Measurements from ENCODE around the gene FRMD4A. TPM values are rescaled to one million over a fixed set of nuclear protein-coding genes. Genes with fewer than 3 reads are reported as not detected.

FRMD4A gene
- total and polyA plus RNA-seq, 12 donors: 17.4 to 43.4 (median 30.3) TPM

DNA sequence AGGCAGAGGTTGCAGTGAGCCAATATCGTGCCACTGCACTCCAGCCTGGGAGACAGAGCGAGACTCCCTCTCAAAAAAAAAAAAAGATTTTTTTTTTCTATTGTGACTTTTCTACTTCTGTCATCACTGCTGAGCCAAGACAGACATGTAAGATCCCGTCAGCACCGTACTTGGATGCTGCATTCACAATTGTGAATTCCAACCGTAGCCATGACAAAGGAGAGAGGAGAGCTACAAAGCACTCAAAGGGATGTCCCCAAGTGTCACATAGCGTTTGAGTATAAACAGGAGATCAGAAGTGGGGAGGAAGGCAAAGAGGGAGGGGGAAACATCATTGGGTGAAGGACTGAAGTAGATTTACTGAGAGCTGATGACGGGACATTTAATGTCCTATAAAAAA, 599.8 kb downstream of the FRMD4A start:
- intact Hi-C loops (cut with DNase I): no loop called here
- ATAC-seq (no peak), DNase-seq (no peak)
- Histone ChIP-seq H3K36me3 (peaks cover 0 to 89% (median 0%) of the 10 kb centered on the region in 9 donors), H3K4me3 (no peak overlapping the region), H3K4me1 (no peaks in the 10 kb centered on the region), H3K9me3 (no peaks in the 10 kb centered on the region), H3K27ac (no peak overlapping the region), H3K27me3 (no peaks in the 10 kb centered on the region)
- 53 to 71% methylated on average over 7 of the region's 7 CpGs for WGBS, 2 donors
- TF ChIP-seq, protein P1, sequence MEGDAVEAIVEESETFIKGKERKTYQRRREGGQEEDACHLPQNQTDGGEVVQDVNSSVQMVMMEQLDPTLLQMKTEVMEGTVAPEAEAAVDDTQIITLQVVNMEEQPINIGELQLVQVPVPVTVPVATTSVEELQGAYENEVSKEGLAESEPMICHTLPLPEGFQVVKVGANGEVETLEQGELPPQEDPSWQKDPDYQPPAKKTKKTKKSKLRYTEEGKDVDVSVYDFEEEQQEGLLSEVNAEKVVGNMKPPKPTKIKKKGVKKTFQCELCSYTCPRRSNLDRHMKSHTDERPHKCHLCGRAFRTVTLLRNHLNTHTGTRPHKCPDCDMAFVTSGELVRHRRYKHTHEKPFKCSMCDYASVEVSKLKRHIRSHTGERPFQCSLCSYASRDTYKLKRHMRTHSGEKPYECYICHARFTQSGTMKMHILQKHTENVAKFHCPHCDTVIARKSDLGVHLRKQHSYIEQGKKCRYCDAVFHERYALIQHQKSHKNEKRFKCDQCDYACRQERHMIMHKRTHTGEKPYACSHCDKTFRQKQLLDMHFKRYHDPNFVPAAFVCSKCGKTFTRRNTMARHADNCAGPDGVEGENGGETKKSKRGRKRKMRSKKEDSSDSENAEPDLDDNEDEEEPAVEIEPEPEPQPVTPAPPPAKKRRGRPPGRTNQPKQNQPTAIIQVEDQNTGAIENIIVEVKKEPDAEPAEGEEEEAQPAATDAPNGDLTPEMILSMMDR (IDR thresholded peaks at IDR 0.05): no peak

DNA sequence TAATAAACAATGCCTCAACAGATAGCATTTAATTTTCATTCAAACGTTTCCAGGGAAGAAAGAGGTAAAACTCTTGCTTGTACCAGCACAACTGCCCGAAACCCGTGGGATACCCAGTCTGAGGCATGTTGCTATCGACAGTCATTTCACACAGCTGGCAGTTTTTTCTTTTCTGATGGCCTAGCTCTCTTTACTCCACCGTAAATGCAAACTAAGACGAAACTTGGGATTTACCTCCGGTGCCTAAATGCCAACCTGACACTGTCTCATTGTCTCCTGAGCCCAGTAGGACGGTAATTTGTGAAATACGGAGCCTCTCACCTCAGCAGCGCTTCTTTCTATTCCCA, 600.4 kb downstream of the FRMD4A start:
- intact Hi-C loops (cut with DNase I): no loop called here
- Histone ChIP-seq H3K27me3 (no peaks in the 10 kb centered on the region), H3K4me1 (peaks cover 0 to 3% (median 0%) of the 10 kb centered on the region in 9 donors), H3K9me3 (no peaks in the 10 kb centered on the region), H3K36me3 (peaks cover 0 to 83% (median 0%) of the 10 kb centered on the region in 9 donors), H3K27ac (no peak overlapping the region), H3K4me3 (no peak overlapping the region)
- 86 to 87% methylated on average over 10 of the region's 10 CpGs for WGBS, 2 donors
- no peak for DNase-seq
- no peak for ATAC-seq
- TF ChIP-seq, protein P1 (IDR thresholded peaks at IDR 0.05): no peak

- TF ChIP-seq, protein P1 (IDR thresholded peaks at IDR 0.05): no peak
- no peak for ATAC-seq
- Histone ChIP-seq H3K36me3 (peaks cover 0 to 83% (median 0%) of the 10 kb centered on the region in 9 donors), H3K27ac (no peak overlapping the region), H3K4me1 (peaks cover 0 to 8% (median 5%) of the 10 kb centered on the region in 9 donors), H3K4me3 (no peak overlapping the region), H3K27me3 (no peaks in the 10 kb centered on the region), H3K9me3 (no peaks in the 10 kb centered on the region)
- no peak for DNase-seq
- intact Hi-C loops (cut with DNase I): loop anchor here in 1 of 10 donors (10.0 kb wide), 1 partner anchor 45 kb away; no protein-coding TSS in a partner anchor
- WGBS, 2 donors: 85 to 88% methylated on average over 11 of the region's 11 CpGs
These were observed 601.0 kb downstream of the FRMD4A start for GRCh38 chr10:13729586-13730305.

DNA sequence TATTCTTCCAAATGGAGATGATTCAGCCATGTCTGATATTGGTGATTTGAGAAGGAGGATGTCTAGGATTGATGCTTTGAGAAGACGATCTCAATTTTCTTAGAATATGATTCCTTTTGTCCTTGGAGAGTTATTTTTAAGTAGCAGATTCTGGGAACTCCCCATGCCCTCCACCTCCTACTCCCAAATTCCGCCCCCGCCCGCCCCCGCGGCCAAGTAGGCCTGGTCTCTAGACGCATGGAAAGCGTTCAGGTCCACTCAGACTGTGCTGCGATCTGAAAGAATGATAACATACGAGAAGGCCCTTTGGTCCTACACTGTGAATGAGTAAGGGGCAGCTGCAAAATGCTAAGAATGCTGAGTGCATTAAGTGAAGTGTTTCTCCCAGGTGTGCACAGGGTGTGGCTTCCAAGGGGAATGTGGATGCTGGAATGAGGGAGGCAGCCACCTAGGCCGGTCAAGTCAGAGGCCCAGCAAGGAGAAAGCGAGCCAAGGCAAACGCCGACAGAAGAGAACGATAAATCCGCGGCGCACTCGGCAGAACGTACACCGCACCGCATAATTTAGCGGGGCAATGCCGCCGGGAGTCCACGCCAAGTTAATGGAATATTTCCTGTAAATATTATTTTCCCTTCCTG, 601.7 kb downstream of the FRMD4A start:
- Histone ChIP-seq H3K27ac (no peak overlapping the region), H3K27me3 (no peaks in the 10 kb centered on the region), H3K36me3 (peaks cover 0 to 85% (median 0%) of the 10 kb centered on the region in 9 donors), H3K4me3 (no peak overlapping the region), H3K4me1 (peaks cover 0 to 15% (median 12%) of the 10 kb centered on the region in 9 donors), H3K9me3 (no peaks in the 10 kb centered on the region)
- WGBS, 2 donors: 94 to 96% methylated on average over 26 of the region's 26 CpGs
- TF ChIP-seq, protein P1 (IDR thresholded peaks at IDR 0.05): no peak
- DNase-seq: no peak
- ATAC-seq: no peak
- intact Hi-C loops (cut with DNase I): loop anchor here in 1 of 10 donors (10.0 kb wide), 1 partner anchor 46 kb away; no protein-coding TSS in a partner anchor

All from heart right ventricle (tissue), 16 donors.